GM18502 (cell line): Measurements from ENCODE around the gene COBL.

Experiments used
- ATAC-seq: cut with Tn5 transposase; IDR thresholded peaks from one replicate; pipeline ENCODE4 v1.9.1; 2021; ENCODE audit warnings: mild to moderate bottlenecking; ENCODE audit not compliant: unreplicated experiment, poor library complexity

Gene COBL

GRCh38 chr7:51259766-51260165, 56.8 kb downstream of the COBL start:
- no peak for ATAC-seq

- no peak for ATAC-seq
Observed at GRCh38 chr7:51256916-51257315, 59.7 kb downstream of the COBL start.

GRCh38 chr7:51256209-51256781, 60.3 kb downstream of the COBL start:
- no peak for ATAC-seq

- ATAC-seq, result no peak
Observed at GRCh38 chr7:51255536-51256208, 60.9 kb downstream of the COBL start.

- no peak for ATAC-seq
Observed at GRCh38 chr7:51255036-51255435, 61.6 kb downstream of the COBL start.

GRCh38 chr7:51253157-51253556, 63.5 kb downstream of the COBL start:
- no peak for ATAC-seq

- no peak for ATAC-seq
Observed at GRCh38 chr7:51251290-51251689, 65.3 kb downstream of the COBL start.

GRCh38 chr7:51250512-51250911, 66.1 kb downstream of the COBL start:
- ATAC-seq, result no peak

- ATAC-seq, result no peak
Observed at GRCh38 chr7:51249991-51250390, 66.6 kb downstream of the COBL start.

- ATAC-seq, result no peak
Observed at GRCh38 chr7:51249187-51249945, 67.2 kb downstream of the COBL start.

GRCh38 chr7:51246258-51247245, 70.1 kb downstream of the COBL start:
- ATAC-seq, result no peak

GRCh38 chr7:51244885-51245284, 71.7 kb downstream of the COBL start:
- ATAC-seq, result no peak

- no peak for ATAC-seq
Observed at GRCh38 chr7:51244053-51244452, 72.6 kb downstream of the COBL start.

GRCh38 chr7:51243631-51244030, 73.0 kb downstream of the COBL start:
- no peak for ATAC-seq

- no peak for ATAC-seq
Observed at GRCh38 chr7:51242881-51243518, 73.6 kb downstream of the COBL start.

GRCh38 chr7:51242007-51242691, 74.5 kb downstream of the COBL start:
- no peak for ATAC-seq

GRCh38 chr7:51240868-51241267, 75.7 kb downstream of the COBL start:
- ATAC-seq, result no peak

GRCh38 chr7:51239691-51240090, 76.9 kb downstream of the COBL start:
- no peak for ATAC-seq

- no peak for ATAC-seq
Observed at GRCh38 chr7:51238981-51239495, 77.6 kb downstream of the COBL start.
